KG1 (cell line): ENCODE data around the gene SSC5D.
"Not testable (repeated sequence)": the region's sequence is repeated elsewhere in the genome, so short reads cannot be mapped to it uniquely, and the experiment has no call there.

ENCODE experiments used
- DNase-seq: peaks from one replicate; lab custom pipeline; 2025; lab: John Stamatoyannopoulos, UW

The SSC5D gene

GRCh38 chr19:55486971-55487923 lies 989 bp upstream of the SSC5D start:
- DNase-seq, result no peak

GRCh38 chr19:55488986-55489710 lies 912 bp downstream of the SSC5D start:
- DNase-seq, result no peak

- DNase-seq, result no peak
Measured at GRCh38 chr19:55489711-55490477, 1.7 kb downstream of the SSC5D start.

GRCh38 chr19:55490478-55491432 lies 2.5 kb downstream of the SSC5D start:
- no peak for DNase-seq

- no peak for DNase-seq
Measured at GRCh38 chr19:55491546-55492360, 3.5 kb downstream of the SSC5D start.

GRCh38 chr19:55492362-55492944 lies 4.2 kb downstream of the SSC5D start:
- DNase-seq, result no peak

GRCh38 chr19:55493052-55493644 lies 4.9 kb downstream of the SSC5D start:
- no peak for DNase-seq

- DNase-seq, result no peak
Measured at GRCh38 chr19:55493645-55494171, 5.5 kb downstream of the SSC5D start.

- DNase-seq, result no peak
Measured at GRCh38 chr19:55494172-55494761, 6.0 kb downstream of the SSC5D start.

- no peak for DNase-seq
Measured at GRCh38 chr19:55495646-55496349, 7.6 kb downstream of the SSC5D start.

GRCh38 chr19:55496820-55497219 lies 8.6 kb downstream of the SSC5D start:
- not testable (repeated sequence) for DNase-seq

GRCh38 chr19:55497763-55498162 lies 9.5 kb downstream of the SSC5D start:
- DNase-seq, result no peak

- no peak for DNase-seq
Measured at GRCh38 chr19:55498246-55498840, 10.1 kb downstream of the SSC5D start.

- no peak for DNase-seq
Measured at GRCh38 chr19:55500368-55500952, 12.2 kb downstream of the SSC5D start.

- DNase-seq, result no peak
Measured at GRCh38 chr19:55502197-55502952, 14.1 kb downstream of the SSC5D start.

GRCh38 chr19:55503157-55503501 lies 14.9 kb downstream of the SSC5D start:
- no peak for DNase-seq
